ENCODE results near the gene PRX.

The PRX gene

GRCh38 chr19:40419780-40420179, 6.6 kb upstream of the PRX start:
- Histone ChIP-seq H3K4me1 (ENCODE audit: control insufficient read depth, insufficient read depth, low read length) (peaks cover 35% of the 10 kb centered on the region), H3K36me3 (ENCODE audit: insufficient read depth, low read length) (peaks cover 15% of the 10 kb centered on the region), H3K27me3 (ENCODE audit: control insufficient read depth, insufficient read depth, low read length) (no peaks in the 10 kb centered on the region), H3K9me3 (replicated peaks; ENCODE audit: low read length) (no peaks in the 10 kb centered on the region), H3K4me3 (ENCODE audit: low read length) (no peak overlapping the region), H3K4me2 (ENCODE audit: low read length) (no peak overlapping the region), H3K9ac (ENCODE audit: low read depth, low read length) (no peak overlapping the region)

- H3K4me2 ChIP-seq (ENCODE audit: low read length) = no peak overlapping the region
- H3K36me3 ChIP-seq (ENCODE audit: insufficient read depth, low read length) = peaks cover 15% of the 10 kb centered on the region
- H3K27me3 ChIP-seq (ENCODE audit: control insufficient read depth, insufficient read depth, low read length) = no peaks in the 10 kb centered on the region
- H3K4me3 ChIP-seq (ENCODE audit: low read length) = no peak overlapping the region
- peaks cover 35% of the 10 kb centered on the region for H3K4me1 ChIP-seq (ENCODE audit: control insufficient read depth, insufficient read depth, low read length)
- H3K9ac ChIP-seq (ENCODE audit: low read depth, low read length) = no peak overlapping the region
- H3K9me3 ChIP-seq (replicated peaks; ENCODE audit: low read length) = no peaks in the 10 kb centered on the region
Observed at GRCh38 chr19:40419066-40419612, 6.0 kb upstream of the PRX start.

GRCh38 chr19:40418040-40418439, 4.9 kb upstream of the PRX start:
- H3K4me3 ChIP-seq (ENCODE audit: low read length) = no peak overlapping the region
- H3K27me3 ChIP-seq (ENCODE audit: control insufficient read depth, insufficient read depth, low read length) = no peaks in the 10 kb centered on the region
- H3K4me2 ChIP-seq (ENCODE audit: low read length) = no peak overlapping the region
- H3K9ac ChIP-seq (ENCODE audit: low read depth, low read length) = no peak overlapping the region
- H3K9me3 ChIP-seq (replicated peaks; ENCODE audit: low read length) = no peaks in the 10 kb centered on the region
- peaks cover 11% of the 10 kb centered on the region for H3K36me3 ChIP-seq (ENCODE audit: insufficient read depth, low read length)
- H3K4me1 ChIP-seq (ENCODE audit: control insufficient read depth, insufficient read depth, low read length) = peaks cover 28% of the 10 kb centered on the region

GRCh38 chr19:40417643-40417981, 4.4 kb upstream of the PRX start:
- no peaks in the 10 kb centered on the region for H3K27me3 ChIP-seq (ENCODE audit: control insufficient read depth, insufficient read depth, low read length)
- H3K9ac ChIP-seq (ENCODE audit: low read depth, low read length) = no peak overlapping the region
- no peak overlapping the region for H3K4me3 ChIP-seq (ENCODE audit: low read length)
- peaks cover 24% of the 10 kb centered on the region for H3K4me1 ChIP-seq (ENCODE audit: control insufficient read depth, insufficient read depth, low read length)
- peaks cover 7% of the 10 kb centered on the region for H3K36me3 ChIP-seq (ENCODE audit: insufficient read depth, low read length)
- H3K9me3 ChIP-seq (replicated peaks; ENCODE audit: low read length) = no peaks in the 10 kb centered on the region
- no peak overlapping the region for H3K4me2 ChIP-seq (ENCODE audit: low read length)

GRCh38 chr19:40416918-40417642, 3.9 kb upstream of the PRX start:
- Histone ChIP-seq H3K4me3 (ENCODE audit: low read length) (no peak overlapping the region), H3K9ac (ENCODE audit: low read depth, low read length) (no peak overlapping the region), H3K9me3 (replicated peaks; ENCODE audit: low read length) (no peaks in the 10 kb centered on the region), H3K36me3 (ENCODE audit: insufficient read depth, low read length) (peaks cover 1% of the 10 kb centered on the region), H3K4me1 (ENCODE audit: control insufficient read depth, insufficient read depth, low read length) (peaks cover 18% of the 10 kb centered on the region), H3K27me3 (ENCODE audit: control insufficient read depth, insufficient read depth, low read length) (no peaks in the 10 kb centered on the region), H3K4me2 (ENCODE audit: low read length) (no peak overlapping the region)

- peaks cover 16% of the 10 kb centered on the region for H3K4me1 ChIP-seq (ENCODE audit: control insufficient read depth, insufficient read depth, low read length)
- no peaks in the 10 kb centered on the region for H3K9me3 ChIP-seq (replicated peaks; ENCODE audit: low read length)
- H3K4me3 ChIP-seq (ENCODE audit: low read length) = no peak overlapping the region
- H3K4me2 ChIP-seq (ENCODE audit: low read length) = no peak overlapping the region
- H3K36me3 ChIP-seq (ENCODE audit: insufficient read depth, low read length) = no peaks in the 10 kb centered on the region
- H3K9ac ChIP-seq (ENCODE audit: low read depth, low read length) = no peak overlapping the region
- no peaks in the 10 kb centered on the region for H3K27me3 ChIP-seq (ENCODE audit: control insufficient read depth, insufficient read depth, low read length)
Observed at GRCh38 chr19:40415768-40416167, 2.6 kb upstream of the PRX start.

- Histone ChIP-seq H3K36me3 (ENCODE audit: insufficient read depth, low read length) (no peaks in the 10 kb centered on the region), H3K9me3 (replicated peaks; ENCODE audit: low read length) (no peaks in the 10 kb centered on the region), H3K27me3 (ENCODE audit: control insufficient read depth, insufficient read depth, low read length) (no peaks in the 10 kb centered on the region), H3K9ac (ENCODE audit: low read depth, low read length) (no peak overlapping the region), H3K4me1 (ENCODE audit: control insufficient read depth, insufficient read depth, low read length) (peaks cover 15% of the 10 kb centered on the region), H3K4me3 (ENCODE audit: low read length) (no peak overlapping the region), H3K4me2 (ENCODE audit: low read length) (no peak overlapping the region)
Observed at GRCh38 chr19:40414542-40415535, 1.7 kb upstream of the PRX start.

- Histone ChIP-seq H3K4me1 (ENCODE audit: control insufficient read depth, insufficient read depth, low read length) (peaks cover 15% of the 10 kb centered on the region), H3K27me3 (ENCODE audit: control insufficient read depth, insufficient read depth, low read length) (no peaks in the 10 kb centered on the region), H3K36me3 (ENCODE audit: insufficient read depth, low read length) (no peaks in the 10 kb centered on the region), H3K4me2 (ENCODE audit: low read length) (no peak overlapping the region), H3K9me3 (replicated peaks; ENCODE audit: low read length) (no peaks in the 10 kb centered on the region), H3K4me3 (ENCODE audit: low read length) (no peak overlapping the region), H3K9ac (ENCODE audit: low read depth, low read length) (no peak overlapping the region)
Observed at GRCh38 chr19:40412866-40413265, 312 bp downstream of the PRX start.

- no peak overlapping the region for H3K4me3 ChIP-seq (ENCODE audit: low read length)
- H3K4me1 ChIP-seq (ENCODE audit: control insufficient read depth, insufficient read depth, low read length) = peaks cover 11% of the 10 kb centered on the region
- H3K36me3 ChIP-seq (ENCODE audit: insufficient read depth, low read length) = no peaks in the 10 kb centered on the region
- H3K9ac ChIP-seq (ENCODE audit: low read depth, low read length) = no peak overlapping the region
- no peak overlapping the region for H3K4me2 ChIP-seq (ENCODE audit: low read length)
- no peaks in the 10 kb centered on the region for H3K9me3 ChIP-seq (replicated peaks; ENCODE audit: low read length)
- no peaks in the 10 kb centered on the region for H3K27me3 ChIP-seq (ENCODE audit: control insufficient read depth, insufficient read depth, low read length)
Observed at GRCh38 chr19:40411958-40412499, 1.1 kb downstream of the PRX start.

- H3K36me3 ChIP-seq (ENCODE audit: insufficient read depth, low read length) = no peaks in the 10 kb centered on the region
- no peaks in the 10 kb centered on the region for H3K9me3 ChIP-seq (replicated peaks; ENCODE audit: low read length)
- H3K4me2 ChIP-seq (ENCODE audit: low read length) = no peak overlapping the region
- H3K9ac ChIP-seq (ENCODE audit: low read depth, low read length) = no peak overlapping the region
- H3K4me1 ChIP-seq (ENCODE audit: control insufficient read depth, insufficient read depth, low read length) = peaks cover 7% of the 10 kb centered on the region
- H3K4me3 ChIP-seq (ENCODE audit: low read length) = no peak overlapping the region
- H3K27me3 ChIP-seq (ENCODE audit: control insufficient read depth, insufficient read depth, low read length) = no peaks in the 10 kb centered on the region
Observed at GRCh38 chr19:40411125-40411842, 1.9 kb downstream of the PRX start.

- peaks cover 7% of the 10 kb centered on the region for H3K4me1 ChIP-seq (ENCODE audit: control insufficient read depth, insufficient read depth, low read length)
- no peaks in the 10 kb centered on the region for H3K9me3 ChIP-seq (replicated peaks; ENCODE audit: low read length)
- H3K36me3 ChIP-seq (ENCODE audit: insufficient read depth, low read length) = no peaks in the 10 kb centered on the region
- no peak overlapping the region for H3K9ac ChIP-seq (ENCODE audit: low read depth, low read length)
- H3K4me3 ChIP-seq (ENCODE audit: low read length) = no peak overlapping the region
- no peaks in the 10 kb centered on the region for H3K27me3 ChIP-seq (ENCODE audit: control insufficient read depth, insufficient read depth, low read length)
- H3K4me2 ChIP-seq (ENCODE audit: low read length) = no peak overlapping the region
Observed at GRCh38 chr19:40410030-40410389, 3.2 kb downstream of the PRX start.
